Liver (tissue), 9 donors: Measurements from ENCODE around the gene COG7. TPM values are rescaled to one million over a fixed set of nuclear protein-coding genes. Genes with fewer than 3 reads are reported as not detected.
"Not testable (repeated sequence)": the region's sequence is repeated elsewhere in the genome, so short reads cannot be mapped to it uniquely, and the experiment has no call there.

ENCODE experiments used
- DNase-seq: peaks from one replicate; pipeline ENCODE4 v3.0.0-alpha.2; 2017; ENCODE audit warnings: low spot score
- H3K27ac ChIP-seq, 2 donors: one replicate each; pipeline ENCODE4 v1.7.0; 2013; ENCODE audit warnings: inconsistent platforms in 2 of 2, low read length in 2 of 2, control low read depth in 1 of 2, low read depth in 1 of 2, mild to moderate bottlenecking in 1 of 2
- H3K27me3 ChIP-seq, 4 donors: one replicate each; pipeline versions ENCODE4 v1.6.1 to v1.7.0; 2013; ENCODE audit warnings: low read length in 3 of 4, inconsistent platforms in 1 of 4, mild to moderate bottlenecking in 1 of 4, moderate library complexity in 1 of 4; ENCODE audit not compliant: control insufficient read depth in 4 of 4, insufficient read depth in 4 of 4
- H3K36me3 ChIP-seq, 4 donors: one replicate each; pipeline versions ENCODE4 v1.6.1 to v1.7.0; 2013; ENCODE audit warnings: low read length in 3 of 4, mild to moderate bottlenecking in 3 of 4, low read depth in 1 of 4, moderate library complexity in 1 of 4; ENCODE audit not compliant: control insufficient read depth in 4 of 4, insufficient read depth in 3 of 4
- H3K4me1 ChIP-seq, 4 donors: one replicate each; pipeline versions ENCODE4 v1.6.1 to v1.7.0; 2013; ENCODE audit warnings: low read length in 3 of 4, mild to moderate bottlenecking in 3 of 4, moderate library complexity in 1 of 4; ENCODE audit not compliant: control insufficient read depth in 4 of 4, insufficient read depth in 4 of 4
- H3K4me3 ChIP-seq, 3 donors: one replicate each; pipeline versions ENCODE4 v1.6.1 to v1.7.0; 2013; ENCODE audit warnings: low read length in 3 of 3, control low read depth in 1 of 3, low read depth in 1 of 3, mild to moderate bottlenecking in 1 of 3
- H3K9ac ChIP-seq, 2 donors: one replicate each; pipeline ENCODE4 v1.7.0; 2013; ENCODE audit warnings: low read length in 2 of 2, mild to moderate bottlenecking in 2 of 2, moderate library complexity in 2 of 2, control low read depth in 1 of 2, low read depth in 1 of 2
- H3K9me3 ChIP-seq, 4 donors: one replicate each; pipeline versions ENCODE4 v1.6.1 to v1.7.0; 2013; ENCODE audit warnings: low read length in 3 of 4; ENCODE audit not compliant: control insufficient read depth in 4 of 4
- EGR1 ChIP-seq, 2 donors: IDR thresholded peaks; 2 replicates each; pipeline ENCODE4 v1.6.1; 2016 to 2018; ENCODE audit warnings: antibody characterized with exemption in 2 of 2, low read depth in 2 of 2
- FOXA1 ChIP-seq: IDR thresholded peaks from 2 replicates; pipeline ENCODE4 v1.6.1; 2016; ENCODE audit warnings: antibody characterized with exemption
- FOXA2 ChIP-seq: IDR thresholded peaks from 2 replicates; pipeline ENCODE4 v1.6.1; 2016; ENCODE audit warnings: antibody characterized with exemption
- HNF4A ChIP-seq, 2 donors: conservative IDR thresholded peaks; 2 replicates each; pipeline ENCODE4 v1.6.1; 2016; ENCODE audit warnings: antibody characterized with exemption in 2 of 2, mild to moderate bottlenecking in 2 of 2
- HNF4G ChIP-seq: IDR thresholded peaks from 2 replicates; pipeline ENCODE4 v1.6.1; 2016; ENCODE audit warnings: antibody characterized with exemption
- JUND ChIP-seq, 2 donors: IDR thresholded peaks; 2 replicates each; pipeline ENCODE4 v1.6.1; 2016; ENCODE audit warnings: antibody characterized with exemption in 2 of 2
- NR2F2 ChIP-seq: IDR thresholded peaks from 2 replicates; pipeline ENCODE4 v1.6.1; 2016; ENCODE audit warnings: antibody characterized with exemption
- RAD21 ChIP-seq, 2 donors: IDR thresholded peaks; 2 replicates each; pipeline ENCODE4 v1.6.1; 2016; ENCODE audit warnings: antibody characterized with exemption in 2 of 2, mild to moderate bottlenecking in 2 of 2
- RXRA ChIP-seq, 2 donors: IDR thresholded peaks; 2 replicates each; pipeline ENCODE4 v1.6.1; 2017 to 2018; ENCODE audit warnings: antibody characterized with exemption in 2 of 2, mild to moderate bottlenecking in 1 of 2
- SP1 ChIP-seq: IDR thresholded peaks from 2 replicates; pipeline ENCODE4 v1.6.1; 2018; ENCODE audit warnings: antibody characterized with exemption, mild to moderate bottlenecking
- YY1 ChIP-seq: IDR thresholded peaks from 2 replicates; pipeline ENCODE4 v1.6.1; 2016; ENCODE audit warnings: antibody characterized with exemption, mild to moderate bottlenecking
- WGBS: extraction: QIAGEN DNeasy Blood & Tissue Kit; methylation state at CpG from one replicate; pipeline ENCODE4 v1.1.7; 2013; 5-methylcytosine and 5-hydroxymethylcytosine counted together
- polyA plus RNA-seq, 2 donors: library from polyadenylated mRNA; stranded (reverse) in 1 of 2; unstranded in 1 of 2; fragments of 200-250 nt in 1 of 2; fragments of >200 nt in 1 of 2; fragmentation: Nextera tagmentation in 1 of 2; extraction: Ambion mirVana in 1 of 2; gene quantifications; one replicate each; pipeline versions ENCODE4 v1.2.1 to v1.2.3, GENCODE V29; 2013 to 2015
- total RNA-seq, 2 donors: library from RNA; depleted of rRNA; stranded (reverse); fragments of >200 nt; gene quantifications; one replicate each; pipeline ENCODE4 v1.2.3, GENCODE V29; 2014
- TF ChIP-seq, protein P1 (sequence below): IDR thresholded peaks from 2 replicates; pipeline ENCODE4 v1.6.1; 2016; ENCODE audit warnings: antibody characterized with exemption, mild to moderate bottlenecking
- TF ChIP-seq, protein P2 (sequence below): IDR thresholded peaks from 2 replicates; pipeline ENCODE4 v1.6.1; 2016; ENCODE audit warnings: antibody characterized with exemption
- TF ChIP-seq, protein P3 (sequence below): IDR thresholded peaks from 2 replicates; pipeline ENCODE4 v1.6.1; 2016; ENCODE audit warnings: antibody characterized with exemption
- TF ChIP-seq, protein P4 (sequence below): fragments of 150-350 bp; IDR thresholded peaks from 2 replicates; pipeline ENCODE4 v1.5.1; 2017; ENCODE audit warnings: improper control_type of control experiment, low read depth, low read length; ENCODE audit not compliant: missing input control
- donor health status: healthy.
- donor health status: healthy.
- donor health status: healthy.
- donor health status: healthy.
- donor health status: healthy.

COG7 gene
- total and polyA plus RNA-seq, 4 donors, result 5.1 to 11.4 (median 6.6) TPM

DNA sequence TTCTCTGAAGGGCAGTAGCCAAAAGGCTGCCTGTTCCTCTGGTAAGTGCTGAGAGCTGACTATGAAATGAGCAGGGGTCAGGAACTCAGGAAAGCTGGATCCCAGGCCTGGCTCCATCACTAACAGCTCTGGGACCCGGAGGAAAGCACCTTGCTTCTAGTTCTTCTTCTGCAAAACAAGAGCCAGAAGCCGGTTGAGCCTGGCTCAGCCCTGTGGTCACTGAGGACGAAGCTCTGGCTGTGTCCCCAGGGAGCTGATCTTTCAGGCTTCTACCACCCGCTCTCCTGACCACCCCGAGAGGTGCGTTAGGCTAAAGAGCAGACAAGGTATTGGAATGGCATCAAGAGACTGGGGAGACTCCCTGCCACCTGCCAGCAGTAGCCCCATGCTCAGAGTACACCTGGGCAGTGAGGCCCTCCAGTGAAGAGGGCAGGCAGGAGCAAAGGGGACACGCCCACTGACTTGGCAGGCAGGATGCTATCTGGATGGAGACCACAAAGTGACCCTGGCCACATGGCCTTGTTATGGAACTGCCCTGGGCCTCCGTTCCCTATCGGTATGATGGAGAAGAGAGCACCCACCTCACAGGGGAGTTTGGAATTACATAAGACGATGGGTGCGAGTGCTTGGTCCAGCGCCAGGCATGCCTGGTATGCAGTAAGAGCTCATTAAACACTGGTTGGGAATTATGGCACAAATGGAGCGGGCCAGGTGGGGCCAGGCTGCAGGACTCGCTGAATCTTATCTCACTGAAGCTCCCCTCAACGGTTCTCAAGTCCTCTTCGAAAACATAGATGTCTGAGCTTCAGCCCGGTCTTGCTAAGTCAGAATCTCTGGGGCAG lies 61.4 kb downstream of the COG7 start:
- no peak overlapping the region for H3K4me3 ChIP-seq
- H3K27me3 ChIP-seq, result no peaks in the 10 kb centered on the region
- no peak for TF ChIP-seq EGR1 (IDR thresholded peaks at IDR 0.05; ENCODE audit: low read depth in 2 of 2)
- no peak for TF ChIP-seq NR2F2
- no peak for TF ChIP-seq HNF4G
- TF ChIP-seq SP1, result no peak
- no peak for TF ChIP-seq FOXA1
- TF ChIP-seq, protein P1, sequence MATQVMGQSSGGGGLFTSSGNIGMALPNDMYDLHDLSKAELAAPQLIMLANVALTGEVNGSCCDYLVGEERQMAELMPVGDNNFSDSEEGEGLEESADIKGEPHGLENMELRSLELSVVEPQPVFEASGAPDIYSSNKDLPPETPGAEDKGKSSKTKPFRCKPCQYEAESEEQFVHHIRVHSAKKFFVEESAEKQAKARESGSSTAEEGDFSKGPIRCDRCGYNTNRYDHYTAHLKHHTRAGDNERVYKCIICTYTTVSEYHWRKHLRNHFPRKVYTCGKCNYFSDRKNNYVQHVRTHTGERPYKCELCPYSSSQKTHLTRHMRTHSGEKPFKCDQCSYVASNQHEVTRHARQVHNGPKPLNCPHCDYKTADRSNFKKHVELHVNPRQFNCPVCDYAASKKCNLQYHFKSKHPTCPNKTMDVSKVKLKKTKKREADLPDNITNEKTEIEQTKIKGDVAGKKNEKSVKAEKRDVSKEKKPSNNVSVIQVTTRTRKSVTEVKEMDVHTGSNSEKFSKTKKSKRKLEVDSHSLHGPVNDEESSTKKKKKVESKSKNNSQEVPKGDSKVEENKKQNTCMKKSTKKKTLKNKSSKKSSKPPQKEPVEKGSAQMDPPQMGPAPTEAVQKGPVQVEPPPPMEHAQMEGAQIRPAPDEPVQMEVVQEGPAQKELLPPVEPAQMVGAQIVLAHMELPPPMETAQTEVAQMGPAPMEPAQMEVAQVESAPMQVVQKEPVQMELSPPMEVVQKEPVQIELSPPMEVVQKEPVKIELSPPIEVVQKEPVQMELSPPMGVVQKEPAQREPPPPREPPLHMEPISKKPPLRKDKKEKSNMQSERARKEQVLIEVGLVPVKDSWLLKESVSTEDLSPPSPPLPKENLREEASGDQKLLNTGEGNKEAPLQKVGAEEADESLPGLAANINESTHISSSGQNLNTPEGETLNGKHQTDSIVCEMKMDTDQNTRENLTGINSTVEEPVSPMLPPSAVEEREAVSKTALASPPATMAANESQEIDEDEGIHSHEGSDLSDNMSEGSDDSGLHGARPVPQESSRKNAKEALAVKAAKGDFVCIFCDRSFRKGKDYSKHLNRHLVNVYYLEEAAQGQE, result no peak
- no peak for TF ChIP-seq RXRA (IDR thresholded peaks at IDR 0.05)
- TF ChIP-seq, protein P2, sequence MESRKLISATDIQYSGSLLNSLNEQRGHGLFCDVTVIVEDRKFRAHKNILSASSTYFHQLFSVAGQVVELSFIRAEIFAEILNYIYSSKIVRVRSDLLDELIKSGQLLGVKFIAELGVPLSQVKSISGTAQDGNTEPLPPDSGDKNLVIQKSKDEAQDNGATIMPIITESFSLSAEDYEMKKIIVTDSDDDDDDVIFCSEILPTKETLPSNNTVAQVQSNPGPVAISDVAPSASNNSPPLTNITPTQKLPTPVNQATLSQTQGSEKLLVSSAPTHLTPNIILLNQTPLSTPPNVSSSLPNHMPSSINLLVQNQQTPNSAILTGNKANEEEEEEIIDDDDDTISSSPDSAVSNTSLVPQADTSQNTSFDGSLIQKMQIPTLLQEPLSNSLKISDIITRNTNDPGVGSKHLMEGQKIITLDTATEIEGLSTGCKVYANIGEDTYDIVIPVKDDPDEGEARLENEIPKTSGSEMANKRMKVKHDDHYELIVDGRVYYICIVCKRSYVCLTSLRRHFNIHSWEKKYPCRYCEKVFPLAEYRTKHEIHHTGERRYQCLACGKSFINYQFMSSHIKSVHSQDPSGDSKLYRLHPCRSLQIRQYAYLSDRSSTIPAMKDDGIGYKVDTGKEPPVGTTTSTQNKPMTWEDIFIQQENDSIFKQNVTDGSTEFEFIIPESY, result no peak
- TF ChIP-seq RAD21 (IDR thresholded peaks at IDR 0.05), result no peak
- TF ChIP-seq, protein P3, sequence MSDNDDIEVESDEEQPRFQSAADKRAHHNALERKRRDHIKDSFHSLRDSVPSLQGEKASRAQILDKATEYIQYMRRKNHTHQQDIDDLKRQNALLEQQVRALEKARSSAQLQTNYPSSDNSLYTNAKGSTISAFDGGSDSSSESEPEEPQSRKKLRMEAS, result no peak
- TF ChIP-seq, protein P4, sequence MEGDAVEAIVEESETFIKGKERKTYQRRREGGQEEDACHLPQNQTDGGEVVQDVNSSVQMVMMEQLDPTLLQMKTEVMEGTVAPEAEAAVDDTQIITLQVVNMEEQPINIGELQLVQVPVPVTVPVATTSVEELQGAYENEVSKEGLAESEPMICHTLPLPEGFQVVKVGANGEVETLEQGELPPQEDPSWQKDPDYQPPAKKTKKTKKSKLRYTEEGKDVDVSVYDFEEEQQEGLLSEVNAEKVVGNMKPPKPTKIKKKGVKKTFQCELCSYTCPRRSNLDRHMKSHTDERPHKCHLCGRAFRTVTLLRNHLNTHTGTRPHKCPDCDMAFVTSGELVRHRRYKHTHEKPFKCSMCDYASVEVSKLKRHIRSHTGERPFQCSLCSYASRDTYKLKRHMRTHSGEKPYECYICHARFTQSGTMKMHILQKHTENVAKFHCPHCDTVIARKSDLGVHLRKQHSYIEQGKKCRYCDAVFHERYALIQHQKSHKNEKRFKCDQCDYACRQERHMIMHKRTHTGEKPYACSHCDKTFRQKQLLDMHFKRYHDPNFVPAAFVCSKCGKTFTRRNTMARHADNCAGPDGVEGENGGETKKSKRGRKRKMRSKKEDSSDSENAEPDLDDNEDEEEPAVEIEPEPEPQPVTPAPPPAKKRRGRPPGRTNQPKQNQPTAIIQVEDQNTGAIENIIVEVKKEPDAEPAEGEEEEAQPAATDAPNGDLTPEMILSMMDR, result no peak
- TF ChIP-seq FOXA2, result no peak
- no peak for TF ChIP-seq JUND (IDR thresholded peaks at IDR 0.05)
- no peak for TF ChIP-seq YY1
- no peak for TF ChIP-seq HNF4A (conservative IDR thresholded peaks at IDR 0.05)
- H3K4me1 ChIP-seq, result no peaks in the 10 kb centered on the region
- H3K27ac ChIP-seq, result no peak overlapping the region
- peaks cover 8 to 45% (median 25%) of the 10 kb centered on the region in 4 donors for H3K36me3 ChIP-seq
- 95% methylated on average over 17 of the region's 17 CpGs for WGBS
- H3K9ac ChIP-seq, result no peak overlapping the region
- DNase-seq, result no peak
- H3K9me3 ChIP-seq, result no peaks in the 10 kb centered on the region

DNA sequence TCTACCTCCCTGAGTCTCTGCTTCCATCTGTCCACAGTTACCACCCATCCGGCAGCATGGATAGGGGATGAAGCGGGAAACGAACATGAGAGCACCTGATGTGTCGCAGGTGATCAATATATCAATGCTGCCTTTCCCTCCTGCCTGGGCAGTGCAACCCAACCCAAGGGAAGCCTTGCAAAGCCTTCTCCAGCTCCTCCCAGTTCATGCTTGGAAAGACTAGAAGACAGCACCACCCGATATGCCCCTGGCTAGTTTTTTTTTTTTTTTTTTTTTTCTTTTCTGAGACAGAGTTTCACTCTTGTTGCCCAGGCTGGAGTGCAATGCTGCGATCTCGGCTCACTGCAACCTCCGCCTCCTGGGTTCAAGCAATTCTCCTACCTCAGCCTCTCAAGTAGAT lies 63.1 kb downstream of the COG7 start:
- H3K4me1 ChIP-seq, H3K27ac ChIP-seq, H3K27me3 ChIP-seq, DNase-seq, H3K4me3 ChIP-seq, H3K9ac ChIP-seq, H3K9me3 ChIP-seq: not testable (repeated sequence)
- WGBS, result 98% methylated on average over 8 of the region's 8 CpGs
- peaks cover 5 to 39% (median 20%) of the 10 kb centered on the region in 4 donors for H3K36me3 ChIP-seq
